NCI-H460 (cell line): ENCODE results near the gene SPATA20. TPM values are rescaled to one million over a fixed set of nuclear protein-coding genes. Genes with fewer than 3 reads are reported as not detected.

Experiments
- DNase-seq: peaks from one replicate; pipeline ENCODE4 v3.0.0-alpha.2; 2016; ENCODE audit warnings: low read depth; ENCODE audit errors: extremely low read depth
- total RNA-seq: library from RNA; depleted of rRNA; stranded (reverse); fragments of >200 nt; shearing (Covaris generic); gene quantifications from 2 replicates; pipeline ENCODE4 v1.2.3, GENCODE V29; 2014

SPATA20 gene
- total RNA-seq, 1 experiment from 2014 or later = 73.6 TPM

DNA sequence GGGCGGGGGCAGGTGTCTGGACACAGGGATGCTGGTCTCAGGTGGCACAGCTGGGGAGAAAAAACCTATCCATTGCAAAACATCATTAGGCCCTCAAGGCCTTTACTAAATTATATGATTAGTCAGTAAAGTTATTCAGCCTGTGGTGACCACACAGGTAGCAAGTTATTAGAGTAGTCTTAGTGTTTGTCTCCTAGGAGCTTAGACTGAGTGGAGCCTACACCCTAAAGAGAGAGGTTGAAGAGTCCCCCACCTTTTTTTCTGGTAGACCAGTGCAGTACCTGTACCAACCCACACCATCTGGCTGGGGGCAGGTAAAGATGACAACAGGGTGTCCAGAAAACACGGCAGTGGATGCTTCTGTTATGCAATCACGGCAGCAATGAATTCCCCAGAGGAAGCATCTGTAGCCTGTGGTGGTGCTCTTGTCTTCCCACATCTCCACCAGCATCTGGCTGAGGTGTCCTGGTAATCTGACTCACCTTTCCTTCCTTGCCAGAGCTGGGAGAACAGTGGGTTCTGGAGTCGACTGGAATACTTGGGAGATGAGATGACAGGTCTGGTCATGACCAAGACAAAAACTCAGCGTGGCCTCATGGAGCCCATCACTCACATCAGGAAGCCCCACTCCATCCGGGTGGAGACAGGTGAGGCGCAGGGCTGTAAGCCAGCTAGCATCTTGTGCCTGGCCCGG lies 27.7 kb upstream of the SPATA20 start:
- DNase-seq = no peak

DNA sequence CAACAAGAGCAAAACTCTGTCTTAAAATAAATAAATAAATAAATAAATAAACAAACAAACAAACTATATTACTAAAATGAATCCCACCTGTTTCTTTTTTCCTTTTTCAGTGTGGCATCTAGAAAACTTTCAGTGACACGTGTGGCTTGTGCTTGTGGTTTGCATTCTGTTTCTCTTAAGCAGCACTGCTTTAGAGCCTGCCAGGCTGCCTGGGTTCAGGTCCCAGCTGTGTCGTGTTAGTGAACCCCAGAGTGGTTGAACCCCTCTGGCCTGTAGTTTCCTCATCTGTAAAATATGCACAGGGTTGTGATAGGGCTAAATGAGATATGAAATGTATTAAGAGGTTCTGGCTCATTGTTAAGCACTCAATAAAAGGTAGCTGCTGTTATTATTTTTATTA lies 26.5 kb upstream of the SPATA20 start:
- DNase-seq = no peak

DNA sequence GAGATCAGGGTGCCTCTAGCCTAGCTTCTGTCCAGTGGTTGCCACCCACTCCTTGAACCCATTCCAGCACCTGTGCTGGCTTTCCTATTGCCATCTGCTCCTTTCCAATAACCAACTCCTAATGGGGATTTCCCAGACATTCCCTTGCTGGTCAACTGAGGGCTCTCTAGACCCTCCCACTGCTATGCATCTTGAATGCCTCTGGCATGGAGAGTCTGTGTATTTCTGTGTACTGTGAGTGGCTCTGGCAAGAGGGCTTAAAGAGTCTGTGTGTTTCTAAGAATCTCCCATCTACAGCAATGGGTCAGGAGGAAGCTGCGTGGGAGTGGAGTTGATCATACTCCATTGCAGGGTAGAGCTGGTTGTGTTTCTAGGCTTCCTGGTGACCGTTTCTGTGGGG lies 25.5 kb upstream of the SPATA20 start:
- DNase-seq = no peak

GRCh38 chr17:50522766-50523165 lies 24.2 kb upstream of the SPATA20 start:
- no peak for DNase-seq

- no peak for DNase-seq
Observed at GRCh38 chr17:50523208-50523607, 23.8 kb upstream of the SPATA20 start.

- no peak for DNase-seq
Observed at GRCh38 chr17:50524838-50525237, 22.1 kb upstream of the SPATA20 start.

- no peak for DNase-seq
Observed at GRCh38 chr17:50527155-50527762, 19.7 kb upstream of the SPATA20 start.

- no peak for DNase-seq
Observed at GRCh38 chr17:50527949-50528474, 19.0 kb upstream of the SPATA20 start.

DNA sequence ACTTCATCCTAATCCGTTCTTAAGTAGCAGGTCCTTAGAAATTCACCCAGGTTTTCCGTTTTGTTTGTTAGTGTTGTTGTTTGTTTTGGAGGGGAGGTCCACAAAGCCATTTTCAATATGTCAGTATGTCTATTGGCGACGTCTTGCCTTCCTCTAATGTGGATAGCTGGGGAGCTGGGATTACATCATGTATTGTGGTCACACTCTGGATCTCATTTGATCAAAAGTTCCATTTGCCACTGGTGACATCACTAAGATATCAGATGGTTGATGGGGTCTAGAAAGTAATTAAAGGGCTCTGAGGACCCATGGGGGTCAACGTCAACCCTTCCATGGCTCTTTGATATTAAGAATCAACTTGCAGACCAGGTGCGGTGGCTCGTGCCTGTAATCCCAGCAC lies 17.1 kb upstream of the SPATA20 start:
- DNase-seq = no peak

- no peak for DNase-seq
Observed at GRCh38 chr17:50531428-50532025, 15.4 kb upstream of the SPATA20 start.

DNA sequence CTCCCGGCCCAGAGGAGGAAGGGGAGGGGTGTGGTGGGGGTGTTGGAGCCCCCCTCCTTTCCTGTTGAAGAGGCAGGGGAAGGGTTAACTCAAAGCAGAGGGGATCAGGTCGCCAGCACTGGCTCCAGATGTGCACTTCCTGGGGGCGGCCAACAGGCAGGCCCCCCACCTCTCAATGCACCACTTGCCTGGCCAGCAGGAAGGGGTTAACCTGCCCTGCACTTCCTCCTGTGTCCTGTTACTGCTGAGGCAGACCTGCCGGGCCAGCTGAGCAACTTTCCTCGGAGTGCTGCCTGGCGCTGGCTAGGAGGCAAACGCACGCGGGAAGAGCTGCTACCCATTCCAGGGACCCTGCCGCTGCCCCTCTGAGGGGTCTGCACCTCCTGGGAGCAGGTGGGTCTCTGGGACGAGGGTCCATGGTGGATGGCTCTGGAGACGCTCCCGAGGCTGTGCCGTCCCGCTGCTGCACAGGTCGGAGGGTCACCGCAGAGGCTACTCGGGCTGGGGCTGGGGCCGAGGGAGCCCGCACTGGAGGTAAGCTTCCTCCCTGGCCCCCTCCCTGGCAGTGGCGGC lies 14.4 kb upstream of the SPATA20 start, which contains the start of gene EPN3:
Gene EPN3 (plus strand): TSS at position 284 of the 573 bp plus-strand sequence. CDS start 3,822 bp downstream, outside the sequence.
- DNase-seq = no peak

GRCh38 chr17:50533185-50533584 lies 13.8 kb upstream of the SPATA20 start:
- no peak for DNase-seq

DNA sequence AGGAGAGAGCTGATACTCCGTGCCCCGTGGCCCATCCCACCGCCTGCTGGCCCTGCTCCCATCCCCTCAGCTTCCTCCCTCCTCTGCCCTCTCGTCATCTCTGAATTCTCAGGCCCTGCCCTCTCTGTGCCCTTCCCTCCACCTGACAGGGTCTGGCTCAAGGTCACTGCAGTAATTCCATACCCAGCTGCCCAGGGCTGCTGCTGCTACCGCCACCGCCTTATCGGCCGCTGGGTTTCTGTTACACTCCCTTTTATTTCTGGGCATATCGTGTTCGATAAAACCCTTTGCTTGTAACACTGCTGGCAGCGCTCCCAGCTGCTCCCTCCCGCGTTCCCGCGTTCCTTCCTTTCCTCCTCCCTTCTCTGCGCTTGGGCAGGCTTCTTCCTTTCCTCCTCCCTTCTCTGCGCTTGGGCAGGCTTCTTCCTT lies 13.2 kb upstream of the SPATA20 start:
- no peak for DNase-seq

GRCh38 chr17:50534222-50534978 lies 12.6 kb upstream of the SPATA20 start:
- no peak for DNase-seq

- DNase-seq = no peak
Observed at GRCh38 chr17:50534979-50535326, 12.0 kb upstream of the SPATA20 start.

DNA sequence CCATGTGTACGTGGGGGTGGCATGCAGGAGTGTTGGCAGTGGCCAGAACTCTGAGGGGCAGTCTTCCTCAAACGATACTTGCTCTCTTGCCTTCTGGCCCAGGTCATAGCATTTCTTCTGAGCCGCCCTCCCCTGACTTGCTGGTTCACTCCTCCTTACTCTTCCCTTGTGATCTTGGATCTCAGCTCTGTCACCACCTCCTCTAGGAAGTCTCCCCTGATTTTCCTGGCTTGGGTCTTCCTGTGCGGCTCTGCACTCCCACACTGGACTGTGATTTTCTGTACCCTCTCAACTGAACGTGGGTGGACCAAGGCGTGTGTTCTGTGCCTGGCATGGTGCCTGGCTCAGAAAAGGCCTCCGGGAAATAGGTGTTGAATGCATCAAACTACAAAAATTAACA lies 11.6 kb upstream of the SPATA20 start:
- DNase-seq = no peak

DNA sequence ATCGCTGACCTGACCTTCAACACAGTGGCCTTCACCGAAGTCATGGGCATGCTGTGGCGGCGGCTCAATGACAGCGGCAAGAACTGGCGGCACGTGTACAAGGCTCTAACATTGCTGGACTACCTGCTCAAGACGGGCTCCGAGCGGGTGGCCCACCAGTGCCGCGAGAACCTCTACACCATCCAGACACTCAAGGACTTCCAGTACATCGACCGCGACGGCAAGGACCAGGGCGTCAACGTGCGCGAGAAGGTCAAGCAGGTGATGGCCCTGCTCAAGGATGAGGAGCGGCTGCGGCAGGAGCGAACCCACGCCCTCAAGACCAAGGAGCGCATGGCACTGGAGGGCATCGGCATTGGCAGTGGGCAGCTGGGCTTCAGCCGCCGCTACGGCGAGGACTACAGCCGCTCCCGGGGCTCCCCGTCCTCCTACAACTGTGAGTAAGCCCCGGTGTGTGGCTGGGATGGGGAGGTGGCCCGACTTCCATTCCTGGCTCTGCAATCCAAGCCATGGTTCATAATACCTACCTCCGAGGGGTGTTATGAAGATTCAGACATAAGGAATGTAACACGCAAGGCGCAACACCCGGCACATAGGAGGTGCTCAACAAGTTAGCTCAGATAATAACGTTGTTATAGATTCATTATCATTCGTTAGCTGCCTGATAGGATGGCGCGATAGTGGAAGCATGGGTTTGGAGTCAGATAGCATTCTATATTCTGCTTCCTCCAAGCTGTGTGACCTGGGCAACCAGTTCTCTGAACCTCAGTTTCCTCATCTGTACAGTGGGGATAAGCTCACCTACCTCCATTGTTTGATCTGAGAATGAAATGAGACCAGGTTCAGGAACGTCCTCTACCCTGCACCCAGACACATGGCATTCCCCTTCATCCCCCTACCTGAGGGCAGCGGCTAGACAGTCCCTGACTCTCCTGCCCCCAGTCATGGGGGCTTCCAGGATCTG lies 10.0 kb upstream of the SPATA20 start:
- no peak for DNase-seq

GRCh38 chr17:50537721-50538548 lies 9.0 kb upstream of the SPATA20 start:
- no peak for DNase-seq
